ENCODE measurements around the gene GPC5.

- no peak for TF ChIP-seq YY1 (tag by site-specific recombination; IDR thresholded peaks at IDR 0.05)
- TF ChIP-seq, protein P1, sequence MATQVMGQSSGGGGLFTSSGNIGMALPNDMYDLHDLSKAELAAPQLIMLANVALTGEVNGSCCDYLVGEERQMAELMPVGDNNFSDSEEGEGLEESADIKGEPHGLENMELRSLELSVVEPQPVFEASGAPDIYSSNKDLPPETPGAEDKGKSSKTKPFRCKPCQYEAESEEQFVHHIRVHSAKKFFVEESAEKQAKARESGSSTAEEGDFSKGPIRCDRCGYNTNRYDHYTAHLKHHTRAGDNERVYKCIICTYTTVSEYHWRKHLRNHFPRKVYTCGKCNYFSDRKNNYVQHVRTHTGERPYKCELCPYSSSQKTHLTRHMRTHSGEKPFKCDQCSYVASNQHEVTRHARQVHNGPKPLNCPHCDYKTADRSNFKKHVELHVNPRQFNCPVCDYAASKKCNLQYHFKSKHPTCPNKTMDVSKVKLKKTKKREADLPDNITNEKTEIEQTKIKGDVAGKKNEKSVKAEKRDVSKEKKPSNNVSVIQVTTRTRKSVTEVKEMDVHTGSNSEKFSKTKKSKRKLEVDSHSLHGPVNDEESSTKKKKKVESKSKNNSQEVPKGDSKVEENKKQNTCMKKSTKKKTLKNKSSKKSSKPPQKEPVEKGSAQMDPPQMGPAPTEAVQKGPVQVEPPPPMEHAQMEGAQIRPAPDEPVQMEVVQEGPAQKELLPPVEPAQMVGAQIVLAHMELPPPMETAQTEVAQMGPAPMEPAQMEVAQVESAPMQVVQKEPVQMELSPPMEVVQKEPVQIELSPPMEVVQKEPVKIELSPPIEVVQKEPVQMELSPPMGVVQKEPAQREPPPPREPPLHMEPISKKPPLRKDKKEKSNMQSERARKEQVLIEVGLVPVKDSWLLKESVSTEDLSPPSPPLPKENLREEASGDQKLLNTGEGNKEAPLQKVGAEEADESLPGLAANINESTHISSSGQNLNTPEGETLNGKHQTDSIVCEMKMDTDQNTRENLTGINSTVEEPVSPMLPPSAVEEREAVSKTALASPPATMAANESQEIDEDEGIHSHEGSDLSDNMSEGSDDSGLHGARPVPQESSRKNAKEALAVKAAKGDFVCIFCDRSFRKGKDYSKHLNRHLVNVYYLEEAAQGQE (tag by site-specific recombination; IDR thresholded peaks at IDR 0.05): no peak
- TF ChIP-seq ZNF561 (tag by site-specific recombination; IDR thresholded peaks at IDR 0.05; ENCODE audit: borderline replicate concordance): no peak
- TF ChIP-seq, protein P2, sequence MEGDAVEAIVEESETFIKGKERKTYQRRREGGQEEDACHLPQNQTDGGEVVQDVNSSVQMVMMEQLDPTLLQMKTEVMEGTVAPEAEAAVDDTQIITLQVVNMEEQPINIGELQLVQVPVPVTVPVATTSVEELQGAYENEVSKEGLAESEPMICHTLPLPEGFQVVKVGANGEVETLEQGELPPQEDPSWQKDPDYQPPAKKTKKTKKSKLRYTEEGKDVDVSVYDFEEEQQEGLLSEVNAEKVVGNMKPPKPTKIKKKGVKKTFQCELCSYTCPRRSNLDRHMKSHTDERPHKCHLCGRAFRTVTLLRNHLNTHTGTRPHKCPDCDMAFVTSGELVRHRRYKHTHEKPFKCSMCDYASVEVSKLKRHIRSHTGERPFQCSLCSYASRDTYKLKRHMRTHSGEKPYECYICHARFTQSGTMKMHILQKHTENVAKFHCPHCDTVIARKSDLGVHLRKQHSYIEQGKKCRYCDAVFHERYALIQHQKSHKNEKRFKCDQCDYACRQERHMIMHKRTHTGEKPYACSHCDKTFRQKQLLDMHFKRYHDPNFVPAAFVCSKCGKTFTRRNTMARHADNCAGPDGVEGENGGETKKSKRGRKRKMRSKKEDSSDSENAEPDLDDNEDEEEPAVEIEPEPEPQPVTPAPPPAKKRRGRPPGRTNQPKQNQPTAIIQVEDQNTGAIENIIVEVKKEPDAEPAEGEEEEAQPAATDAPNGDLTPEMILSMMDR (tag by site-specific recombination; IDR thresholded peaks at IDR 0.05): no peak
- TF ChIP-seq SP2 (tag by site-specific recombination; IDR thresholded peaks at IDR 0.05): no peak
These were observed 30.3 kb upstream of the GPC5 start for GRCh38 chr13:91368101-91368500.

Data from HEK293 (cell line).